GM06990 (cell line): ENCODE data around the gene B3GNT2.

ENCODE experiments used
- DNase-seq: peaks from one replicate; pipeline ENCODE4 v3.0.0-alpha.2; 2011; ENCODE audit not compliant: insufficient read length; ENCODE audit errors: extremely low read depth
- H3K27me3 ChIP-seq: replicated peaks from 2 replicates; pipeline ENCODE4 v1.6.0; 2011; ENCODE audit warnings: low read length; ENCODE audit not compliant: control insufficient read depth, insufficient read depth
- H3K36me3 ChIP-seq: 2 replicates; pipeline ENCODE4 v1.5.1; 2011; ENCODE audit warnings: low read length; ENCODE audit not compliant: control insufficient read depth, insufficient read depth
- H3K4me3 ChIP-seq: replicated peaks from 2 replicates; pipeline ENCODE4 v1.5.1; 2011; ENCODE audit warnings: low read depth, mild to moderate bottlenecking, control low read depth, low read length
- TF ChIP-seq, protein P1 (sequence below): IDR thresholded peaks from 2 replicates; pipeline ENCODE4 v1.5.1; 2011; ENCODE audit warnings: low read length, control low read depth, mild to moderate bottlenecking, inconsistent platforms; ENCODE audit not compliant: insufficient read depth, poor library complexity, severe bottlenecking

B3GNT2 gene

DNA sequence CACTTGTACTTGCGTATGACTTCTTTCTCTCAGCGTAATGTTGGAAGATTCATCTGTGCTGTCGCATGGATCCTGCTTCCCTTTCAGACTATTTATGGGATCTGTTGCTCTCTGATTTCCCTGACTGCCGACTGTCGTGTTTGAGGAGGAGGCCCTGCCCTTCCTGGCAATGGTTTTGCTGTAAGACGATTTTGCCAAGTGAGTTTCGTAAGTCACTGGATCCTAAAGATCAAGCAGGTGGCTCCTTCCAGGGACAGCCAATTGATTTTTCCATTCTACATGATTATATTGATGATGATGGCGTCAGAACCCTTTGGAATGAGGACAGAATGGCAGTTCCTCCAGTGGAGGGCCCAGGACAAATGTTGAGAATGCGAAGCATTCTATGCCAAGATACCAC, 8.7 kb upstream of the B3GNT2 start:
- TF ChIP-seq, protein P1, sequence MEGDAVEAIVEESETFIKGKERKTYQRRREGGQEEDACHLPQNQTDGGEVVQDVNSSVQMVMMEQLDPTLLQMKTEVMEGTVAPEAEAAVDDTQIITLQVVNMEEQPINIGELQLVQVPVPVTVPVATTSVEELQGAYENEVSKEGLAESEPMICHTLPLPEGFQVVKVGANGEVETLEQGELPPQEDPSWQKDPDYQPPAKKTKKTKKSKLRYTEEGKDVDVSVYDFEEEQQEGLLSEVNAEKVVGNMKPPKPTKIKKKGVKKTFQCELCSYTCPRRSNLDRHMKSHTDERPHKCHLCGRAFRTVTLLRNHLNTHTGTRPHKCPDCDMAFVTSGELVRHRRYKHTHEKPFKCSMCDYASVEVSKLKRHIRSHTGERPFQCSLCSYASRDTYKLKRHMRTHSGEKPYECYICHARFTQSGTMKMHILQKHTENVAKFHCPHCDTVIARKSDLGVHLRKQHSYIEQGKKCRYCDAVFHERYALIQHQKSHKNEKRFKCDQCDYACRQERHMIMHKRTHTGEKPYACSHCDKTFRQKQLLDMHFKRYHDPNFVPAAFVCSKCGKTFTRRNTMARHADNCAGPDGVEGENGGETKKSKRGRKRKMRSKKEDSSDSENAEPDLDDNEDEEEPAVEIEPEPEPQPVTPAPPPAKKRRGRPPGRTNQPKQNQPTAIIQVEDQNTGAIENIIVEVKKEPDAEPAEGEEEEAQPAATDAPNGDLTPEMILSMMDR = no peak
- no peak for DNase-seq

DNA sequence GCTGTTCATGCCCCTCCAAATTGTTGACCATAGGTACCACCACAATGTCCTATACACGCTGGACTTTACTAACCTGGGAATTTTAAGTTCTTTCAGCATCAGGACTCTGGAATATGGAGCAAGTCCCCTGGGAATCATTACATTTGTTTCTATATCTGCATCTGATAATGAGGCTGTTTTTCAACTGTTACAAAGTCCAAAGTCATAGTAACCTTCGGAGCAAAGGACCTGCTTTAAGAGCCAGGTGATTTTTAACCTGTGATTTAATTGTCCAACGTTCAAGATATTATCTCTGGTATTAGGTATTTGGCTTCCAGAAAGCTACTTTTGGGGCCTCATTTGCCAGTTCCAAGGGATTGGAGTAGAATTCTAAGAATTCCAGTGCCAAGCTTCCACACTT, 7.5 kb upstream of the B3GNT2 start:
- H3K27me3 ChIP-seq = no peaks in the 10 kb centered on the region
- H3K4me3 ChIP-seq = no peak overlapping the region
- TF ChIP-seq, protein P1 = no peak
- DNase-seq = no peak
- H3K36me3 ChIP-seq = no peaks in the 10 kb centered on the region

More for the DNA sequence above, 8.7 kb upstream of the B3GNT2 start:
- Histone ChIP-seq H3K4me3 (no peak overlapping the region), H3K36me3 (no peaks in the 10 kb centered on the region), H3K27me3 (no peaks in the 10 kb centered on the region)

DNA sequence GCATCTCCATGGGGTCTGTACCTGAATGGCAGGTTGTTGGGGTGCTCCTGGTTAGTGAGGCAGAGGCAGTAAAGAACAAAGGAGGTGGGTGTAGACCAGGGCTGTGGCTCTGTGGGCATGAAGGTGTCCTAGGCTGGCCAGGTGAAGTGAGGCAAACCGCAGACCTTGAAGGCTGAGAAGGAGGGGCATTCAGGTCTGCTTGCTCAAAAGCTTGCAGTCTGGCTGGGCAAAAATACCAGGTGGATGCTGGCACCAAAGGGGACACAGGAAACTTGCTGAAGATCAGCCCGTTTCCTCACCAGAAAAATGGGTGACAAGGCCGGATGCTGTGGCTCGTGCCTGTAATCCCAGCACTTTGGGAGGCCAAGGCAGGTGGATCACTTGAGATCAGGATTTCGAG, 6.7 kb upstream of the B3GNT2 start:
- TF ChIP-seq, protein P1 = no peak
- Histone ChIP-seq H3K27me3 (no peaks in the 10 kb centered on the region), H3K4me3 (no peak overlapping the region)

DNA sequence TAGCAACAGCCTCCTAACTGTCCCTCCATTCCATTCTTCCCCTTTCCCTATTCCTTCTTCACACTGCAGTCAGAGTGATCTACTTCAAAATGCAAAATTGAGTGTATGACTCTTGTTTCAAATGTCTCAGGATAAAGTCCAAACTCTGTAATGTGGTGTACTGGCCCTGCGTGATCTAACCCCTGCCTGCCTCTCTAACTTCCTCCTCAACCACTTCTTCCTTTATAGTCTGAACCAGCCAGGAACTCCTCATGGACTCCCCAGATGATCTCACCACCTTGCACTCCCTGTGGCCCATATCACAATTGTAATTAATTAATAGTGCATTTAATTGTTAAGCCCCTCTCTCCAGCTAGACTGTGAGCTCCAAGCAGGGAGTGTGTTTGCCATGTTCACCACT, 3.1 kb upstream of the B3GNT2 start:
- H3K4me3 ChIP-seq = no peak overlapping the region
- no peaks in the 10 kb centered on the region for H3K27me3 ChIP-seq
- TF ChIP-seq, protein P1 = no peak
- no peak for DNase-seq
- H3K36me3 ChIP-seq = no peaks in the 10 kb centered on the region

More for the DNA sequence above, 6.7 kb upstream of the B3GNT2 start:
- H3K36me3 ChIP-seq = no peaks in the 10 kb centered on the region
- no peak for DNase-seq

DNA sequence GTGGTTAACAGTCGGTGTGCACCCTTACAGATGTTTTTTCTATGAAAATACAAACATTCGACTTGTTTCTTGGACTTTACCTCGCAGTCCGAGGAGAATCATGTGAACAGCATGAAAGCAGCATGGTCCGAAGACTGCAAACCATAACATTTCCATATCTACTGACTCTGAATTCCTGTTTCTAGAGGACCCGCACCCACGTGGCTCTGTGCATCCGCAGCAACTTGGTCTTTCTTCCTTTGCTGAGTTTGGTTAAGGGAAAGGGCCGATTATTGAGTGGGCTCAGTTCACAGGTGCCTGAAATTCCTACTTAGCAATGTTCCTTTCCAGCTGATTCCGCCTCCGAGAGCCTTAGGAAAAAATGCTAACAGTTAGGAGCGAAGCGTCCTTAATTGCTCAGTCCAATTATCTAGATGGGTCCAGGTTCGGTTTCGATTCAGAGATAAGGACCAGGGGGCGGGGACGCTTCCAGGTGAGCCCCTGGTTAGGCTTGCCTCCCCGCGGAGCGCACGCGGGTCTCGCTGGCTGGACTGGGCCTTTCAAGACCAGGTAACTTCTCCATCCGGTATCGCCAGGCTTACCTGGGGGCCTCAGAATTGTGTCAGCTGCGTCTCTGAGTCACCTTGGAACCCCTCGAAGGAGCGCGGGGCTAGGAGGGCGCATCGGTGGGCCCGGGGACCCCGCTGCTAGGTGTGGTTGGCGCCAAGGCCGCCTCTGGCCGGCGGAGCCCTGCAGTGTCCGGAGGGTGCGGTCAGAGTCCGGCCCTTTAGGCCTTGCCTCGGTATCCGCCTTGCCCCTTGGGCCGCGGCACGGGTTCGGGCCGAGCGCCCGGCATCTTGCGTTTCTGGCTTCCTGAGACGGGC, 1.1 kb upstream of the B3GNT2 start:
- H3K27me3 ChIP-seq = no peaks in the 10 kb centered on the region
- H3K4me3 ChIP-seq = peak overlapping the region; percentile 78
- peak; percentile 47 for DNase-seq
- TF ChIP-seq, protein P1 = no peak
- H3K36me3 ChIP-seq = 0 out of 2 replicates have a peak, but pooled peaks cover 1% of the 10 kb centered on the region
